LHCN-M2 (cell line): Measurements from ENCODE around the gene MAGEA12. TPM values are rescaled to one million over a fixed set of nuclear protein-coding genes. Genes with fewer than 3 reads are reported as not detected.
"Not testable (repeated sequence)": the region's sequence is repeated elsewhere in the genome, so short reads cannot be mapped to it uniquely, and the experiment has no call there.

Experiments used
- DNase-seq: peaks from one replicate; pipeline ENCODE4 v3.0.0-alpha.2; 2012; ENCODE audit warnings: low read depth
- polyA plus RNA-seq: library from polyadenylated mRNA; unstranded; fragments of >200 nt; gene quantifications from one replicate; pipeline ENCODE4 v1.2.1, GENCODE V29; 2012; ENCODE audit warnings: missing spikeins
- total RNA-seq: library from RNA; depleted of rRNA; stranded (reverse); fragments of >200 nt; gene quantifications from 2 replicates; pipeline ENCODE4 v1.2.3, GENCODE V29; 2014; rRNA removed

Gene MAGEA12, protein sequence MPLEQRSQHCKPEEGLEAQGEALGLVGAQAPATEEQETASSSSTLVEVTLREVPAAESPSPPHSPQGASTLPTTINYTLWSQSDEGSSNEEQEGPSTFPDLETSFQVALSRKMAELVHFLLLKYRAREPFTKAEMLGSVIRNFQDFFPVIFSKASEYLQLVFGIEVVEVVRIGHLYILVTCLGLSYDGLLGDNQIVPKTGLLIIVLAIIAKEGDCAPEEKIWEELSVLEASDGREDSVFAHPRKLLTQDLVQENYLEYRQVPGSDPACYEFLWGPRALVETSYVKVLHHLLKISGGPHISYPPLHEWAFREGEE
- not detected in 2 replicates for total RNA-seq
- polyA plus RNA-seq: not detected

DNA sequence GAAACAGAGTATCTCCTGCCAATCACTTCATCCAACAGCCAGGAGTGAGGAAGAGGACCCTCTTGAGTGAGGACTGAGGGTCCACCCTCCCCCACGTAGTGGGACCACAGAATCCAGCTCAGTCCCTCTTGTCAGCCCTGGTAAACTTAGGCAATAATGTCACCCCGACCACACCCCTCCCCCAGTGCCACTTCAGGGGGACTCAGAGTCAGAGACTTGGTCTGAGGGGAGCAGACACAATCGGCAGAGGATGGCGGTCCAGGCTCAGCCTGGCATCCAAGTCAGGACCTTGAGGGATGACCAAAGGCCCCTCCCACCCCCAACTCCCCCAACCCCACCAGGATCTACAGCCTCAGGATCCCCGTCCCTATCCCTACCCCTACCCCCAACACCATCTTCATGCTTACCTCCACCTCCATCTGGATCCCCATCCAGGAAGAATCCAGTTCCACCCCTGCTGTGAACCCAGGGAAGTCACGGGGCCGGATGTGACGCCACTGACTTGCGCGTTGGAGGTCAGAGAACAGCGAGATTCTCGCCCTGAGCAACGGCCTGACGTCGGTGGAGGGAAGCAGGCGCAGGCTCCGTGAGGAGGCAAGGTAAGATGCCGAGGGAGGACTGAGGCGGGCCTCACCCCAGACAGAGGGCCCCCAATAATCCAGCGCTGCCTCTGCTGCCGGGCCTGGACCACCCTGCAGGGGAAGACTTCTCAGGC, at the start of gene MAGEA12, which contains the start of gene CSAG1:
Gene MAGEA12, plus strand, starts transcription at position 497 of the 715 bp plus-strand sequence. CDS start 2,405 bp downstream, outside the sequence.
Gene CSAG1, minus strand, starts transcription at position 461 of the 715 bp plus-strand sequence. CDS start 1,261 bp downstream, outside the sequence.
- DNase-seq: no peak

DNA sequence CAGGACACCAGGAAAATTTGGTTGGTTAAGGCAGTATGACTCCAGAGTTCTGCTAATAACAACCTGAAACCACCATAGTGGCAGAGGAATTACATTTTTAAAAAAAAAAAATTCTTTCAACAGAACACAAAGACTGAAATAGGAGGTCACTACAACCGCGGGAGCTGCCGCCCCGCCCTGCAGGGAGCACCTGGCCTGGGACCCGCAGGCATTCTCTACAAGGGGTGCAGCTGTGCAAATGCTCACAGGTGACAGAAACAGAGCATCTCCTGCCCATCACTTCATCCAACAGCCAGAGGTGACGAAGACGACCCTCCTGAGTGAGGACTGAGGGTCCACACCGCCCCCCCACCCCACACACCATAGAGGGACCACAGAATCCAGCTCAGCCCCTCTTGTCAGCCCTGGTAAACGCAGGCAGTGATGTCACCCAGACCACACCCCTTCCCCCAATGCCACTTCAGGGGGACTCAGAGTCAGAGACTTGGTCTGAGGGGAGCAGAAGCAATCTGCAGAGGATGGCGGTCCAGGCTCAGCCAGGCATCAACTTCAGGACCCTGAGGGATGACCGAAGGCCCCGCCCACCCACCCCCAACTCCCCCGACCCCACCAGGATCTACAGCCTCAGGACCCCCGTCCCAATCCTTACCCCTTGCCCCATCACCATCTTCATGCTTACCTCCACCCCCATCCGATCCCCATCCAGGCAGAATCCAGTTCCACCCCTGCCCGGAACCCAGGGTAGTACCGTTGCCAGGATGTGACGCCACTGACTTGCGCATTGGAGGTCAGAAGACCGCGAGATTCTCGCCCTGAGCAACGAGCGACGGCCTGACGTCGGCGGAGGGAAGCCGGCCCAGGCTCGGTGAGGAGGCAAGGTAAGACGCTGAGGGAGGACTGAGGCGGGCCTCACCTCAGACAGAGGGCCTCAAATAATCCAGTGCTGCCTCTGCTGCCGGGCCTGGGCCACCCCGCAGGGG, 35.3 kb upstream of the MAGEA12 start, which contains the start of gene MAGEA3:
Gene MAGEA3, plus strand, starts transcription at position 843 of the 980 bp plus-strand sequence. CDS start 2,039 bp downstream, outside the sequence.
- DNase-seq: not testable (repeated sequence)

DNA sequence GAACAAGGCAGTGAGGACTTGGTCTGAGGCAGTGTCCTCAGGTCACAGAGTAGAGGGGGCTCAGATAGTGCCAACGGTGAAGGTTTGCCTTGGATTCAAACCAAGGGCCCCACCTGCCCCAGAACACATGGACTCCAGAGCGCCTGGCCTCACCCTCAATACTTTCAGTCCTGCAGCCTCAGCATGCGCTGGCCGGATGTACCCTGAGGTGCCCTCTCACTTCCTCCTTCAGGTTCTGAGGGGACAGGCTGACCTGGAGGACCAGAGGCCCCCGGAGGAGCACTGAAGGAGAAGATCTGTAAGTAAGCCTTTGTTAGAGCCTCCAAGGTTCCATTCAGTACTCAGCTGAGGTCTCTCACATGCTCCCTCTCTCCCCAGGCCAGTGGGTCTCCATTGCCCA, 33.2 kb upstream of the MAGEA12 start:
- DNase-seq: not testable (repeated sequence)

DNA sequence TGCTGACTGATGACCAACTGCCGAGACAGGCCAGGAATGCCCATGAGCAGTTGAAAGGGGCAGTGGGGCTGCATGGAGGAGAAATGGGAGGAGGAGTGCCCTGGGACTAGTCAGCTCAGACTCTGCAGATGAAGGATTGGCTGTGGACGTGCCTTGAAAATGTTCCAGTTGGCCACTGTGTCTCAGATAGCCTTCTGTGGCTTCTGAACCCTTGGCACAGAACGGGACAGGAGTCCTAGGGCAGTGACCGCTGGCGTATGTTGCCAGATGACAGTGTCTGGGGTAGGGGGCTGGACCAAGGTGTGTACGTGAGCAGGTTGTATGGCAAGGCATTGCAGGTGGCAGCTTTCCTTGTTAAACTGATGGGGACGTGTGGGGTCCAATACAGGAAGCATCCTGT, 27.1 kb upstream of the MAGEA12 start:
- DNase-seq: not testable (repeated sequence)

DNA sequence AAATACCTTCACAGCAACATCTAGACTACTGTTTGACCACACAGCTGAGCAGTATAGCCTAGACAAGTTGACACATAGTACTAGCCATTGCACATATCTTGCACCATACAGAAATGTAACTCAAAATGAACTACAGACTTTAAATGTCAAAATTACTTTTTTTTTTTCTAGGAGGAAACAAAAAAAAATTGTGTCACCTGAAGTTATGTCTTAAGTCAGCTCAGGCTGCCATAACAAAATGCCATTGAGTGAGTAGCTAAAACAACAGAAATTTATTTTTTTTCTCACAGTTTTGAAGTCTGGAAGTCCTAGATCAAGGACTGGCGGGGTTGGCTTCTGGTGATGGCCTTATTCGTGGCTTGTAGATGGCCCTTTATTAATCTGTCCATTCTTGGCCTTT, 24.4 kb upstream of the MAGEA12 start, which contains the start of gene CSAG2:
Gene CSAG2, minus strand, starts transcription at position 101 of the 400 bp plus-strand sequence. CDS start 161 bp downstream, outside the sequence.
- DNase-seq: not testable (repeated sequence)

DNA sequence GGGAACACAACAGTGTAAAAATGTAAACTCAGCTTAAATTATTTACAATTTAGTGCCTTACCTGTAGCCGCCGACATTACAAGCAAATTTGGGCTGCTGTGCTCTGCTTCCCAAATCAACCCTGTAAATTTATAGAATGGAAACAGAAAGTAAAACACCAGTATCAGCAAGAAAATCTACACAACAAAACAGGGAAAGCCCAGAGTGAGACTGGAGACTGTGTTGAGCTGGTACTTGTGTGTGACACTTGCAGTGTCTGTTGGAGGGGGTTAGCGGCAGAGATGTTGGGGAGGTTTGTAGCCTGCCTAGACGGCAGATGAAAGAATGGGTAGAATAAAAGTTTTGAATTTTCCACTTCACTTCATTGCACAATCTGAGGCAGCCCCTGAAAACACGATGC, 20.4 kb upstream of the MAGEA12 start:
- DNase-seq: not testable (repeated sequence)

DNA sequence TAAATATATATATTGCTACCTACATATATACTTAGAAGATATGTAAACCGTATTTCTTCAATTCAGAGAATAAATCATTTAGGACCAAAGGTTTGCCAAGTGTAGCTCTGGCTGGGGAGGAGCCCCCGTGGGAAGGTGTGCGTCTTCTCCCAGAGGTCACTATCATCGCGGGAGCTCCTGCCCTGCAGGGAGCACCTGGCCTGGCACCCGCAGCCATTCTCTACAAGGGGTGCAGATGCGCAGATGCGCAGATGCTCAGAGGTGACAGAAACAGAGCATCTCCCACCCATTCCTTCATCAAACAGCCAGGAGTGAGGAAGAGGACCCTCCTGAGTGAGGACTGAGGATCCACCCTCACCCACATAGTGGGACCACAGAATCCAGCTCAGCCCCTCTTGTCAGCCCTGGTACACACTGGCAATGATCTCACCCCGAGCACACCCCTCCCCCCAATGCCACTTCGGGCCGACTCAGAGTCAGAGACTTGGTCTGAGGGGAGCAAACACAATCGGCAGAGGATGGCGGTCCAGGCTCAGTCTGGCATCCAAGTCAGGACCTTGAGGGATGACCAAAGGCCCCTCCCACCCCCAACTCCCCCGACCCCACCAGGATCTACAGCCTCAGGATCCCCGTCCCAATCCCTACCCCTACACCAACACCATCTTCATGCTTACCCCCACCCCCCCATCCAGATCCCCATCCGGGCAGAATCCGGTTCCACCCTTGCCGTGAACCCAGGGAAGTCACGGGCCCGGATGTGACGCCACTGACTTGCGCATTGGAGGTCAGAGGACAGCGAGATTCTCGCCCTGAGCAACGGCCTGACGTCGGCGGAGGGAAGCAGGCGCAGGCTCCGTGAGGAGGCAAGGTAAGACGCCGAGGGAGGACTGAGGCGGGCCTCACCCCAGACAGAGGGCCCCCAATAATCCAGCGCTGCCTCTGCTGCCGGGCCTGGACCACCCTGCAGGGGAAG, 19.5 kb upstream of the MAGEA12 start, which contains the start of gene MAGEA2B:
Gene MAGEA2B, plus strand, starts transcription at position 814 of the 973 bp plus-strand sequence. CDS start 2,479 bp downstream, outside the sequence.
- not testable (repeated sequence) for DNase-seq

DNA sequence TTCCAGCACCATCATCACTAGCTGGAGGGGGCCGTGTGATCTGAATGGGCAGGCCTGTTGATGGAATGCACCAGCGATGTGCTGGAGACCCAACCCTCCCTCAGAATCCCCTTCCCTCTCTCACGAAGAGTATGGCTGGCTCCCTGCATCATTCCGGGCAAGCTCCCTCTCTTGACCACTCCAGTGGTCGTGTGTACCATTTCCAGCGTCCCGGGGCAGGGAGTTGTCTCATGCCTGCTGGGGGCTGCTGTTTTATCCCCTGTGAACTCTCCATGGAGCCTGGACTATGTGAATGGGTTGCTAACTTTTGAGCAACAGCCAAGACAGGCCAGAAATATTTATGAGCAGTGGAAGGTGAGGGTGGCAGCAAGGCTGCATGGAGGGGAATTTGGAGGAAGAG, 8.1 kb upstream of the MAGEA12 start:
- no peak for DNase-seq

DNA sequence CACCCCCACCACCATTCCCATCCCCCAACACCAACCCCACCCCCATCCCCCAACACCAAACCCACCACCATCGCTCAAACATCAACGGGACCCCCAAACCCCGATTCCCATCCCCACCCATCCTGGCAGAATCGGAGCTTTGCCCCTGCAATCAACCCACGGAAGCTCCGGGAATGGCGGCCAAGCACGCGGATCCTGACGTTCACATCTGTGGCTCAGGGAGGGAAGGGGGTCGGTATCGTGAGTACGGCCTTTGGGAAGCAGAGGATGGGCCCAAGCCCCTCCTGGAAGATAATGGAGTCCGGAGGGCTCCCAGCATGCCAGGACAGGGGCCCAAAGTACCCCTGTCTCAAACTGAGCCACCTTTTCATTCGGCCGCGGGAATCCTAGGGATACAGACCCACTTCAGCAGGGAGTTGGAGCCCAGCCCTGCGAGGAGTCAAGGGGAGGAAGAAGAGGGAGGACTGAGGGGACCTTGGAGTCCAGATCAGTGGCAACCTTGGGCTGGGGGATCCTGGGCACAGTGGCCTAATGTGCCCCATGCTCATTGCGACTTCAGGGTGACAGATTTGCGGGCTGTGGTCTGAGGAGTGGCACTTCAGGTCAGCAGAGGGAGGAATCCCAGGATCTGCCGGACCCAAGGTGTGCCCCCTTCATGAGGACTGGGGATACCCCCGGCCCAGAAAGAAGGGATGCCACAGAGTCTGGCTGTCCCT, 744 bp downstream of the MAGEA12 start:
- not testable (repeated sequence) for DNase-seq

DNA sequence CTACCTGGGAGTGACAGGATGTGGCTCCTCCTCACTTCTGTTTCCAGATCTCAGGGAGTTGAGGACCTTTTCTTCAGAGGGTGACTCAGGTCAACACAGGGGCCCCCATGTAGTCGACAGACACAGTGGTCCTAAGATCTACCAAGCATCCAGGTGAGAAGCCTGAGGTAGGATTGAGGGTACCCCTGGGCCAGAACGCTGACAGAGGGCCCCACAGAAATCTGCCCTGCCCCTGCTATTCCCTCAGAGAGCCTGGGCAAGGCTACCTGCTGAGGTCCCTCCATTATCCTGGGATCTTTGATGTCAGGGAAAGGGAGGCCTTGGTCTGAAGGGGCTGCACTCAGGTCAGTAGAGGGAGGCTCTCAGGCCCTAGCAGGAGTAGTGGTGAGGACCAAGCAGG, 1.5 kb downstream of the MAGEA12 start:
- no peak for DNase-seq

DNA sequence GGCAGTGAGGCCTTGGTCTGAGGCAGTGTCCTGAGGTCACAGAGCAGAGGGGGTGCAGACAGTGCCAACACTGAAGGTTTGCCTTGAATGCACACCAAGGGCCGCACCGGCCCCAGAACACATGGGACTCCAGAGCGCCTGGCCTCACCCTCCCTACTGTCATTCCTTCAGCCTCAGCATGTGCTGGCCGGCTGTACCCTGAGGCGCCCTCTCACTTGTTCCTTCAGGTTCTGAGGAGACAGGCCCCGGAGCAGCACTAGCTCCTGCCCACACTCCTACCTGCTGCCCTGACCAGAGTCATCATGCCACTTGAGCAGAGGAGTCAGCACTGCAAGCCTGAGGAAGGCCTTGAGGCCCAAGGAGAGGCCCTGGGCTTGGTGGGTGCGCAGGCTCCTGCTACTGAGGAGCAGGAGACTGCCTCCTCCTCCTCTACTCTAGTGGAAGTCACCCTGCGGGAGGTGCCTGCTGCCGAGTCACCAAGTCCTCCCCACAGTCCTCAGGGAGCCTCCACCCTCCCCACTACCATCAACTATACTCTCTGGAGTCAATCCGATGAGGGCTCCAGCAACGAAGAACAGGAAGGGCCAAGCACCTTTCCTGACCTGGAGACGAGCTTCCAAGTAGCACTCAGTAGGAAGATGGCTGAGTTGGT, 2.4 kb downstream of the MAGEA12 start:
- no peak for DNase-seq

DNA sequence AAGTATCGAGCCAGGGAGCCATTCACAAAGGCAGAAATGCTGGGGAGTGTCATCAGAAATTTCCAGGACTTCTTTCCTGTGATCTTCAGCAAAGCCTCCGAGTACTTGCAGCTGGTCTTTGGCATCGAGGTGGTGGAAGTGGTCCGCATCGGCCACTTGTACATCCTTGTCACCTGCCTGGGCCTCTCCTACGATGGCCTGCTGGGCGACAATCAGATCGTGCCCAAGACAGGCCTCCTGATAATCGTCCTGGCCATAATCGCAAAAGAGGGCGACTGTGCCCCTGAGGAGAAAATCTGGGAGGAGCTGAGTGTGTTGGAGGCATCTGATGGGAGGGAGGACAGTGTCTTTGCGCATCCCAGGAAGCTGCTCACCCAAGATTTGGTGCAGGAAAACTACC, 3.0 kb downstream of the MAGEA12 start:
- DNase-seq: not testable (repeated sequence)

DNA sequence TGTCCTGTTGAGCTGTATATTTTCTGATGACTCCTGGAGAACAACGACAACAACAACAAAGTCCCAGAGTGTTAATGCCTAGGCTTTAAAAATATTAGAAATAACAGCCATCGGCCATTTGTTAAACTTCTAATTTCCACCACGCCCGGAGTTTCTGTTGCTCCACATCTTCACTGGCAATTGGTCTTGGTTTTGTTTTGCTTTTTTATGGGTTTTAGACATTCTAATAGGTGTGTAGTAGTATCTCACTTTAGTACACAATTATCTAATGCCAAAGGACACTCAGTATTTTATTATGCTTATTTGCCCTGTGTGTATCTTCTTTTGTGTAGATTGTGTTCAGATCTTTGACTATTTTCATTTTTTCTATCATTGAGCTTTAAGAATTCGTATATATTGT, 5.0 kb downstream of the MAGEA12 start:
- DNase-seq: no peak

DNA sequence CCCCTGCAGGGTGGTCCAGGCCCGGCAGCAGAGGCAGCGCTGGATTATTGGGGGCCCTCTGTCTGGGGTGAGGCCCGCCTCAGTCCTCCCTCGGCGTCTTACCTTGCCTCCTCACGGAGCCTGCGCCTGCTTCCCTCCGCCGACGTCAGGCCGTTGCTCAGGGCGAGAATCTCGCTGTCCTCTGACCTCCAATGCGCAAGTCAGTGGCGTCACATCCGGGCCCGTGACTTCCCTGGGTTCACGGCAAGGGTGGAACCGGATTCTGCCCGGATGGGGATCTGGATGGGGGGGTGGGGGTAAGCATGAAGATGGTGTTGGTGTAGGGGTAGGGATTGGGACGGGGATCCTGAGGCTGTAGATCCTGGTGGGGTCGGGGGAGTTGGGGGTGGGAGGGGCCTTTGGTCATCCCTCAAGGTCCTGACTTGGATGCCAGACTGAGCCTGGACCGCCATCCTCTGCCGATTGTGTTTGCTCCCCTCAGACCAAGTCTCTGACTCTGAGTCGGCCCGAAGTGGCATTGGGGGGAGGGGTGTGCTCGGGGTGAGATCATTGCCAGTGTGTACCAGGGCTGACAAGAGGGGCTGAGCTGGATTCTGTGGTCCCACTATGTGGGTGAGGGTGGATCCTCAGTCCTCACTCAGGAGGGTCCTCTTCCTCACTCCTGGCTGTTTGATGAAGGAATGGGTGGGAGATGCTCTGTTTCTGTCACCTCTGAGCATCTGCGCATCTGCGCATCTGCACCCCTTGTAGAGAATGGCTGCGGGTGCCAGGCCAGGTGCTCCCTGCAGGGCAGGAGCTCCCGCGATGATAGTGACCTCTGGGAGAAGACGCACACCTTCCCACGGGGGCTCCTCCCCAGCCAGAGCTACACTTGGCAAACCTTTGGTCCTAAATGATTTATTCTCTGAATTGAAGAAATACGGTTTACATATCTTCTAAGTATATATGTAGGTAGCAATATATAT, 20.4 kb downstream of the MAGEA12 start, which contains the start of gene MAGEA2:
Gene MAGEA2, minus strand, starts transcription at position 157 of the 965 bp plus-strand sequence. CDS start 2,479 bp downstream, outside the sequence.
- not testable (repeated sequence) for DNase-seq

DNA sequence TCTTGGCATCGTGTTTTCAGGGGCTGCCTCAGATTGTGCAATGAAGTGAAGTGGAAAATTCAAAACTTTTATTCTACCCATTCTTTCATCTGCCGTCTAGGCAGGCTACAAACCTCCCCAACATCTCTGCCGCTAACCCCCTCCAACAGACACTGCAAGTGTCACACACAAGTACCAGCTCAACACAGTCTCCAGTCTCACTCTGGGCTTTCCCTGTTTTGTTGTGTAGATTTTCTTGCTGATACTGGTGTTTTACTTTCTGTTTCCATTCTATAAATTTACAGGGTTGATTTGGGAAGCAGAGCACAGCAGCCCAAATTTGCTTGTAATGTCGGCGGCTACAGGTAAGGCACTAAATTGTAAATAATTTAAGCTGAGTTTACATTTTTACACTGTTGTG, 21.3 kb downstream of the MAGEA12 start:
- DNase-seq: not testable (repeated sequence)

DNA sequence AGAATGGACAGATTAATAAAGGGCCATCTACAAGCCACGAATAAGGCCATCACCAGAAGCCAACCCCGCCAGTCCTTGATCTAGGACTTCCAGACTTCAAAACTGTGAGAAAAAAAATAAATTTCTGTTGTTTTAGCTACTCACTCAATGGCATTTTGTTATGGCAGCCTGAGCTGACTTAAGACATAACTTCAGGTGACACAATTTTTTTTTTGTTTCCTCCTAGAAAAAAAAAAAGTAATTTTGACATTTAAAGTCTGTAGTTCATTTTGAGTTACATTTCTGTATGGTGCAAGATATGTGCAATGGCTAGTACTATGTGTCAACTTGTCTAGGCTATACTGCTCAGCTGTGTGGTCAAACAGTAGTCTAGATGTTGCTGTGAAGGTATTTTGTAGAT, 25.4 kb downstream of the MAGEA12 start, which contains the start of gene CSAG3:
Gene CSAG3, plus strand, starts transcription at position 301 of the 400 bp plus-strand sequence.
- DNase-seq: not testable (repeated sequence)

DNA sequence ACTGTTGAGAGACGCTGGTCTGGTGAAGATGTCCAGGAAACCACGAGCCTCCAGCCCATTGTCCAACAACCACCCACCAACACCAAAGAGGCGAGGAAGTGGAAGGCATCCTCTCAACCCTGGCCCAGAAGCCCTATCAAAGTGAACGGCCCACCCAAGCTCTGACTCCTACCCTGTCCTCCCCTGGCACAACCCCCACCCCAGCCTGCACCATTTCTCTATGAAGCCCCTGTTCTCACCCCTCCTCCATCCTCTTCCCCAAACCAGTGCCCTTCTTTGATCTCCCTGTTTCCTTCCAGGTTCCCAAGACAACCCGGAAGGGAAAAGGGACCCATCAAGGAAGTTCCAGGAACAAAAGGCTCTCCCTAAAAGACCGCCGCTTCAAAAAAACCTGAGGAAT, 26.0 kb downstream of the MAGEA12 start:
- not testable (repeated sequence) for DNase-seq
